Mesodermal cell (in vitro differentiated cells): ENCODE results near the gene BMERB1.

Experiments used
- H3K27ac ChIP-seq: 2 replicates; pipeline ENCODE4 v1.7.0; 2013; ENCODE audit warnings: mild to moderate bottlenecking, low read depth, low read length, moderate library complexity; ENCODE audit not compliant: severe bottlenecking
- H3K36me3 ChIP-seq: 2 replicates; pipeline ENCODE4 v1.7.1; 2013; ENCODE audit warnings: mild to moderate bottlenecking, low read length, moderate library complexity; ENCODE audit not compliant: control insufficient read depth, insufficient read depth
- H3K4me1 ChIP-seq: one replicate; pipeline ENCODE4 v1.7.1; 2013; ENCODE audit warnings: mild to moderate bottlenecking, low read length; ENCODE audit not compliant: insufficient read depth, control insufficient read depth, poor library complexity, severe bottlenecking
- H3K4me3 ChIP-seq: 2 replicates; pipeline ENCODE4 v1.7.0; 2013; ENCODE audit warnings: low read length, control low read depth, mild to moderate bottlenecking; ENCODE audit not compliant: insufficient read depth, poor library complexity, severe bottlenecking; ENCODE audit errors: extremely low read depth
- H3K9me3 ChIP-seq: 2 replicates; pipeline ENCODE4 v1.7.1; 2013; ENCODE audit warnings: mild to moderate bottlenecking, low read length, moderate library complexity; ENCODE audit not compliant: control insufficient read depth
- WGBS, 2 experiments: methylation state at CpG; one replicate each; pipeline ENCODE4 v1.1.5; 2013; ENCODE audit warnings: missing lambda C conversion rate in 2 of 2; ENCODE audit not compliant: insufficient coverage in 2 of 2; 5-methylcytosine and 5-hydroxymethylcytosine counted together

Gene BMERB1

GRCh38 chr16:15511759-15512487, 77.5 kb downstream of the BMERB1 start:
- 95 to 99% methylated on average over 8 to 9 of the region's 11 CpGs for WGBS, 2 experiments
- no peak overlapping the region for H3K27ac ChIP-seq
- H3K4me3 ChIP-seq, result no peak overlapping the region

GRCh38 chr16:15513156-15513555, 78.8 kb downstream of the BMERB1 start:
- 90 to 100% methylated on average over 5 of the region's 11 CpGs for WGBS, 2 experiments
- Histone ChIP-seq H3K9me3 (no peaks in the 10 kb centered on the region), H3K27ac (no peak overlapping the region), H3K4me3 (no peak overlapping the region), H3K36me3 (peaks cover 13% of the 10 kb centered on the region), H3K4me1 (peaks cover 19% of the 10 kb centered on the region)

More at GRCh38 chr16:15511759-15512487, 77.5 kb downstream of the BMERB1 start:
- Histone ChIP-seq H3K36me3 (peaks cover 10% of the 10 kb centered on the region), H3K4me1 (peaks cover 25% of the 10 kb centered on the region), H3K9me3 (no peaks in the 10 kb centered on the region)

- H3K4me3 ChIP-seq, result no peak overlapping the region
- peaks cover 13% of the 10 kb centered on the region for H3K36me3 ChIP-seq
- no peak overlapping the region for H3K27ac ChIP-seq
- H3K9me3 ChIP-seq, result no peaks in the 10 kb centered on the region
- H3K4me1 ChIP-seq, result peaks cover 13% of the 10 kb centered on the region
- WGBS, 2 experiments, result 89 to 96% methylated on average over 3 to 4 of the region's 4 CpGs
These were observed 81.6 kb downstream of the BMERB1 start for GRCh38 chr16:15515992-15516391.

GRCh38 chr16:15516609-15517008, 82.2 kb downstream of the BMERB1 start:
- no peak overlapping the region for H3K27ac ChIP-seq
- H3K36me3 ChIP-seq, result peaks cover 13% of the 10 kb centered on the region
- 93 to 97% methylated on average over 5 of the region's 5 CpGs for WGBS, 2 experiments
- H3K4me1 ChIP-seq, result peaks cover 15% of the 10 kb centered on the region
- H3K9me3 ChIP-seq, result no peaks in the 10 kb centered on the region
- H3K4me3 ChIP-seq, result no peak overlapping the region

- H3K27ac ChIP-seq, result peak overlapping the region; percentile 12
- peaks cover 25% of the 10 kb centered on the region for H3K4me1 ChIP-seq
- H3K36me3 ChIP-seq, result peaks cover 17% of the 10 kb centered on the region
- H3K4me3 ChIP-seq, result no peak overlapping the region
- no peaks in the 10 kb centered on the region for H3K9me3 ChIP-seq
- WGBS, 2 experiments, result 88% methylated on average over 1 to 3 of the region's 3 CpGs
These were observed 83.5 kb downstream of the BMERB1 start for GRCh38 chr16:15517743-15518377.

GRCh38 chr16:15518381-15519351, 84.3 kb downstream of the BMERB1 start:
- Histone ChIP-seq H3K36me3 (peaks cover 17% of the 10 kb centered on the region), H3K4me1 (peaks cover 25% of the 10 kb centered on the region), H3K27ac (peak overlapping the region; percentile 41), H3K9me3 (no peaks in the 10 kb centered on the region), H3K4me3 (no peak overlapping the region)
- WGBS, 2 experiments, result 58 to 65% methylated on average over 8 of the region's 12 CpGs

- 84 to 95% methylated on average over 3 to 5 of the region's 9 CpGs for WGBS, 2 experiments
- Histone ChIP-seq H3K4me1 (peaks cover 25% of the 10 kb centered on the region), H3K4me3 (no peak overlapping the region), H3K9me3 (no peaks in the 10 kb centered on the region), H3K36me3 (peaks cover 22% of the 10 kb centered on the region), H3K27ac (no peak overlapping the region)
These were observed 85.4 kb downstream of the BMERB1 start for GRCh38 chr16:15519790-15520189.

GRCh38 chr16:15521390-15521757, 87.0 kb downstream of the BMERB1 start:
- Histone ChIP-seq H3K9me3 (no peaks in the 10 kb centered on the region), H3K36me3 (peaks cover 17% of the 10 kb centered on the region), H3K4me1 (peaks cover 25% of the 10 kb centered on the region), H3K27ac (peak overlapping the region; percentile 84), H3K4me3 (no peak overlapping the region)

- Histone ChIP-seq H3K9me3 (no peaks in the 10 kb centered on the region), H3K36me3 (peaks cover 13% of the 10 kb centered on the region), H3K4me1 (peaks cover 25% of the 10 kb centered on the region), H3K27ac (peak overlapping the region; percentile 84), H3K4me3 (no peak overlapping the region)
- WGBS, 2 experiments, result 71 to 84% methylated on average over 4 to 7 of the region's 10 CpGs
These were observed 87.5 kb downstream of the BMERB1 start for GRCh38 chr16:15521758-15522509.

GRCh38 chr16:15523092-15523541, 88.7 kb downstream of the BMERB1 start:
- WGBS, 2 experiments, result 81 to 87% methylated on average over 10 of the region's 10 CpGs
- H3K4me3 ChIP-seq, result no peak overlapping the region

More at GRCh38 chr16:15523092-15523541, 88.7 kb downstream of the BMERB1 start:
- Histone ChIP-seq H3K4me1 (peaks cover 22% of the 10 kb centered on the region), H3K27ac (no peak overlapping the region), H3K9me3 (no peaks in the 10 kb centered on the region), H3K36me3 (peaks cover 14% of the 10 kb centered on the region)
